PC-9 (cell line): ENCODE data around the gene PSMA7. TPM values are rescaled to one million over a fixed set of nuclear protein-coding genes. Genes with fewer than 3 reads are reported as not detected.

Experiments
- BruUV-seq: library from RNA; stranded (reverse); fragments of 400-500 nt; replicated peaks from 2 replicates; lab custom pipeline; 2021; lab: Mats Ljungman, UMichigan
- CTCF ChIA-PET: fragments of 300-600 bp; sonication (Branson Sonifier 250); formaldehyde crosslinking; loops from one replicate; lab custom pipeline; 2022; ENCODE audit warnings: antibody characterized with exemption; lab: Charles Lee
- POLR2A ChIA-PET: fragments of 300-600 bp; sonication (Branson Sonifier 250); formaldehyde crosslinking; loops from one replicate; lab custom pipeline; 2022; ENCODE audit warnings: antibody characterized with exemption; ENCODE audit not compliant: unreplicated experiment; lab: Charles Lee
- DNase-seq, 2 experiments: peaks; one replicate each; pipeline versions ENCODE4 v3.0.0 to v3.0.0-alpha.2; 2015 to 2022; ENCODE audit warnings: mixed read lengths in 1 of 2
- H2AFZ ChIP-seq: fragments of 200-600 bp; sonication (generic); 2 replicates; pipeline ENCODE4 v1.8.1; 2017; ENCODE audit warnings: antibody characterized with exemption
- H3F3A ChIP-seq: fragments of 200-600 bp; sonication (generic); 2 replicates; pipeline ENCODE4 v1.8.1; 2017; ENCODE audit warnings: antibody characterized with exemption, mild to moderate bottlenecking, low read depth; ENCODE audit not compliant: insufficient read depth
- H3K27ac ChIP-seq: fragments of 200-600 bp; sonication (generic); 2 replicates; pipeline ENCODE4 v1.6.1; 2016; ENCODE audit warnings: mixed run types
- H3K27me3 ChIP-seq: fragments of 200-600 bp; sonication (generic); 2 replicates; pipeline ENCODE4 v1.6.1; 2016; ENCODE audit warnings: low read depth, mixed run types; ENCODE audit not compliant: insufficient read depth
- H3K36me3 ChIP-seq: fragments of 200-600 bp; sonication (generic); 2 replicates; pipeline ENCODE4 v1.6.1; 2016; ENCODE audit warnings: low read depth, mixed run types
- H3K4me1 ChIP-seq: fragments of 200-600 bp; sonication (generic); replicated peaks from 2 replicates; pipeline ENCODE4 v1.6.1; 2016; ENCODE audit warnings: mixed run types; ENCODE audit not compliant: insufficient read depth
- H3K4me2 ChIP-seq: fragments of 200-600 bp; sonication (generic); 2 replicates; pipeline ENCODE4 v1.6.1; 2017; ENCODE audit warnings: mixed run types
- H3K4me3 ChIP-seq: fragments of 200-600 bp; sonication (generic); 2 replicates; pipeline ENCODE4 v1.6.1; 2016; ENCODE audit warnings: mixed run types
- H3K79me2 ChIP-seq: fragments of 200-600 bp; sonication (generic); 2 replicates; pipeline ENCODE4 v1.6.1; 2017; ENCODE audit warnings: low read depth, mixed run types
- H3K9me2 ChIP-seq: fragments of 200-600 bp; sonication (generic); 2 replicates; pipeline ENCODE4 v1.8.1; 2017; ENCODE audit warnings: mild to moderate bottlenecking; ENCODE audit not compliant: insufficient read depth
- H3K9me3 ChIP-seq: fragments of 200-600 bp; sonication (generic); 2 replicates; pipeline ENCODE4 v1.8.1; 2016; ENCODE audit warnings: low read depth; ENCODE audit not compliant: insufficient read depth
- H4K20me1 ChIP-seq: fragments of 200-600 bp; sonication (generic); 2 replicates; pipeline ENCODE4 v1.8.1; 2017; ENCODE audit not compliant: insufficient read depth
- EZH2 ChIP-seq: fragments of 200-600 bp; sonication (generic); IDR thresholded peaks from 2 replicates; pipeline ENCODE4 v1.8.0; 2017; ENCODE audit warnings: antibody characterized with exemption, low read depth
- intact Hi-C: fragments of 100-400 bp; cut with micrococcal nuclease; formaldehyde crosslinking; loops from one replicate; pipeline ENCODE4 v1.10.0; 2022; ENCODE audit not compliant: unreplicated experiment
- total RNA-seq: library from RNA; stranded (reverse); gene quantifications from 2 replicates; pipeline ENCODE4 v1.2.3, GENCODE V29; 2021
- TF ChIP-seq, protein P1 (sequence below): fragments of 200-600 bp; sonication (generic); conservative IDR thresholded peaks from 2 replicates; pipeline ENCODE4 v1.6.1; 2017; ENCODE audit warnings: mixed run types, antibody characterized with exemption, mild to moderate bottlenecking, moderate library complexity

The PSMA7 gene
- total RNA-seq, 1 experiment from 2014 or later, result 391 TPM

- no TSS peak for BruUV-seq
- Histone ChIP-seq H3K27ac (no peak overlapping the region), H3K4me2 (no peak overlapping the region), H3K36me3 (no peaks in the 10 kb centered on the region), H3K4me1 (no peaks in the 10 kb centered on the region), H3F3A (no peaks in the 10 kb centered on the region), H2AFZ (no peak overlapping the region), H3K9me2 (no peaks in the 10 kb centered on the region), H3K79me2 (no peaks in the 10 kb centered on the region), H3K4me3 (no peak overlapping the region), H4K20me1 (no peaks in the 10 kb centered on the region), H3K27me3 (peaks cover 64% of the 10 kb centered on the region), H3K9me3 (peaks cover 51% of the 10 kb centered on the region)
- no peak for DNase-seq
- intact Hi-C loops, result no loop called here
- ChIA-PET POLR2A (no interaction called here), CTCF (no interaction called here)
- TF ChIP-seq EZH2, result no peak
- TF ChIP-seq, protein P1, sequence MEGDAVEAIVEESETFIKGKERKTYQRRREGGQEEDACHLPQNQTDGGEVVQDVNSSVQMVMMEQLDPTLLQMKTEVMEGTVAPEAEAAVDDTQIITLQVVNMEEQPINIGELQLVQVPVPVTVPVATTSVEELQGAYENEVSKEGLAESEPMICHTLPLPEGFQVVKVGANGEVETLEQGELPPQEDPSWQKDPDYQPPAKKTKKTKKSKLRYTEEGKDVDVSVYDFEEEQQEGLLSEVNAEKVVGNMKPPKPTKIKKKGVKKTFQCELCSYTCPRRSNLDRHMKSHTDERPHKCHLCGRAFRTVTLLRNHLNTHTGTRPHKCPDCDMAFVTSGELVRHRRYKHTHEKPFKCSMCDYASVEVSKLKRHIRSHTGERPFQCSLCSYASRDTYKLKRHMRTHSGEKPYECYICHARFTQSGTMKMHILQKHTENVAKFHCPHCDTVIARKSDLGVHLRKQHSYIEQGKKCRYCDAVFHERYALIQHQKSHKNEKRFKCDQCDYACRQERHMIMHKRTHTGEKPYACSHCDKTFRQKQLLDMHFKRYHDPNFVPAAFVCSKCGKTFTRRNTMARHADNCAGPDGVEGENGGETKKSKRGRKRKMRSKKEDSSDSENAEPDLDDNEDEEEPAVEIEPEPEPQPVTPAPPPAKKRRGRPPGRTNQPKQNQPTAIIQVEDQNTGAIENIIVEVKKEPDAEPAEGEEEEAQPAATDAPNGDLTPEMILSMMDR, result no peak
Observed at GRCh38 chr20:62104791-62105345, 38.3 kb downstream of the PSMA7 start.

- POLR2A ChIA-PET, result no interaction called here
- no peak overlapping the region for H3K27ac ChIP-seq
- H2AFZ ChIP-seq, result no peak overlapping the region
- H3K4me3 ChIP-seq, result no peak overlapping the region
- no peaks in the 10 kb centered on the region for H3F3A ChIP-seq
- no peaks in the 10 kb centered on the region for H3K36me3 ChIP-seq
- BruUV-seq, result no TSS peak
- TF ChIP-seq, protein P1, result no peak
- TF ChIP-seq EZH2, result no peak
- H3K9me3 ChIP-seq, result peaks cover 47% of the 10 kb centered on the region
- no peak for DNase-seq
- H3K4me1 ChIP-seq, result no peaks in the 10 kb centered on the region
- H3K79me2 ChIP-seq, result no peaks in the 10 kb centered on the region
- H3K9me2 ChIP-seq, result no peaks in the 10 kb centered on the region
- H3K4me2 ChIP-seq, result no peak overlapping the region
- CTCF ChIA-PET, result no interaction called here
- no peaks in the 10 kb centered on the region for H4K20me1 ChIP-seq
- intact Hi-C loops, result no loop called here
- peaks cover 69% of the 10 kb centered on the region for H3K27me3 ChIP-seq
Observed at GRCh38 chr20:62104234-62104789, 38.9 kb downstream of the PSMA7 start.

- intact Hi-C loops, result no loop called here
- H4K20me1 ChIP-seq, result no peaks in the 10 kb centered on the region
- H3K4me1 ChIP-seq, result no peaks in the 10 kb centered on the region
- H3F3A ChIP-seq, result no peaks in the 10 kb centered on the region
- H3K4me3 ChIP-seq, result no peak overlapping the region
- H3K4me2 ChIP-seq, result no peak overlapping the region
- peaks cover 41% of the 10 kb centered on the region for H3K9me3 ChIP-seq
- ChIA-PET POLR2A (no interaction called here), CTCF (no interaction called here)
- H3K27ac ChIP-seq, result no peak overlapping the region
- no peak for DNase-seq
- no peaks in the 10 kb centered on the region for H3K9me2 ChIP-seq
- peaks cover 76% of the 10 kb centered on the region for H3K27me3 ChIP-seq
- no peaks in the 10 kb centered on the region for H3K79me2 ChIP-seq
- H2AFZ ChIP-seq, result no peak overlapping the region
- no peaks in the 10 kb centered on the region for H3K36me3 ChIP-seq
- no TSS peak for BruUV-seq
- TF ChIP-seq EZH2, result no peak
- TF ChIP-seq, protein P1, result no peak
Observed at GRCh38 chr20:62103508-62104233, 39.5 kb downstream of the PSMA7 start.
